MM.1S (cell line): Measurements from ENCODE around the gene C22orf42.

ENCODE experiments used
- DNase-seq: peaks from one replicate; pipeline ENCODE4 v3.0.0-alpha.2; 2015
- H2AFZ ChIP-seq: fragments of 300-600 bp; sonication (generic); 2 replicates; pipeline ENCODE4 v1.6.0; 2016; ENCODE audit warnings: antibody characterized with exemption, low read length
- H3F3A ChIP-seq: fragments of 300-600 bp; sonication (generic); 2 replicates; pipeline ENCODE4 v1.6.1; 2016; ENCODE audit warnings: mild to moderate bottlenecking, antibody characterized with exemption, low read length, moderate library complexity, mixed read lengths; ENCODE audit not compliant: insufficient read depth
- H3K27ac ChIP-seq: fragments of 300-600 bp; sonication (generic); 2 replicates; pipeline ENCODE4 v1.5.1; 2016; ENCODE audit warnings: mild to moderate bottlenecking, low read length
- H3K27me3 ChIP-seq: fragments of 300-600 bp; sonication (generic); replicated peaks from 2 replicates; pipeline ENCODE4 v1.6.0; 2016; ENCODE audit warnings: low read length; ENCODE audit not compliant: insufficient read depth
- H3K36me3 ChIP-seq: fragments of 300-600 bp; sonication (generic); replicated peaks from 2 replicates; pipeline ENCODE4 v1.6.1; 2016; ENCODE audit warnings: mild to moderate bottlenecking, low read length, mixed read lengths; ENCODE audit not compliant: insufficient read depth
- H3K4me1 ChIP-seq: fragments of 300-600 bp; sonication (generic); 2 replicates; pipeline ENCODE4 v1.6.1; 2016; ENCODE audit warnings: low read length, mixed read lengths
- H3K4me2 ChIP-seq: fragments of 300-600 bp; sonication (generic); 2 replicates; pipeline ENCODE4 v1.6.0; 2016; ENCODE audit warnings: low read depth, low read length
- H3K4me3 ChIP-seq: fragments of 300-600 bp; sonication (generic); 2 replicates; pipeline ENCODE4 v1.5.1; 2016; ENCODE audit warnings: low read length, mixed read lengths
- H3K79me2 ChIP-seq: fragments of 300-600 bp; sonication (generic); 2 replicates; pipeline ENCODE4 v1.6.1; 2016; ENCODE audit warnings: mixed run types, low read length, mixed read lengths
- H3K9ac ChIP-seq: fragments of 300-600 bp; sonication (generic); 2 replicates; pipeline ENCODE4 v1.6.1; 2016; ENCODE audit warnings: low read length, mixed read lengths
- H3K9me2 ChIP-seq: fragments of 300-600 bp; sonication (generic); replicated peaks from 2 replicates; pipeline ENCODE4 v1.6.1; 2016; ENCODE audit warnings: mild to moderate bottlenecking, low read length, mixed read lengths; ENCODE audit not compliant: insufficient read depth
- H3K9me3 ChIP-seq: fragments of 300-600 bp; sonication (generic); replicated peaks from 2 replicates; pipeline ENCODE4 v1.6.1; 2016; ENCODE audit warnings: mild to moderate bottlenecking, low read length, mixed read lengths; ENCODE audit not compliant: insufficient read depth
- H4K20me1 ChIP-seq: fragments of 300-600 bp; sonication (generic); 2 replicates; pipeline ENCODE4 v1.6.1; 2016; ENCODE audit warnings: mild to moderate bottlenecking, low read length, moderate library complexity, mixed read lengths; ENCODE audit not compliant: insufficient read depth
- EZH2 ChIP-seq: fragments of 300-600 bp; sonication (generic); optimal IDR thresholded peaks from 2 replicates; pipeline ENCODE3; 2017; ENCODE audit warnings: low read depth, mild to moderate bottlenecking, antibody characterized with exemption, low read length, mixed read lengths
- EZH2phosphoT487 ChIP-seq: fragments of 300-600 bp; sonication (generic); IDR thresholded peaks from 2 replicates; pipeline ENCODE4 v1.6.1; 2018; ENCODE audit warnings: antibody characterized with exemption, low read length
- TF ChIP-seq, protein P1 (sequence below): fragments of 300-600 bp; sonication (generic); IDR thresholded peaks from 2 replicates; pipeline ENCODE4 v1.5.1; 2016; ENCODE audit warnings: antibody characterized with exemption, low read length, mixed read lengths

The C22orf42 gene

DNA sequence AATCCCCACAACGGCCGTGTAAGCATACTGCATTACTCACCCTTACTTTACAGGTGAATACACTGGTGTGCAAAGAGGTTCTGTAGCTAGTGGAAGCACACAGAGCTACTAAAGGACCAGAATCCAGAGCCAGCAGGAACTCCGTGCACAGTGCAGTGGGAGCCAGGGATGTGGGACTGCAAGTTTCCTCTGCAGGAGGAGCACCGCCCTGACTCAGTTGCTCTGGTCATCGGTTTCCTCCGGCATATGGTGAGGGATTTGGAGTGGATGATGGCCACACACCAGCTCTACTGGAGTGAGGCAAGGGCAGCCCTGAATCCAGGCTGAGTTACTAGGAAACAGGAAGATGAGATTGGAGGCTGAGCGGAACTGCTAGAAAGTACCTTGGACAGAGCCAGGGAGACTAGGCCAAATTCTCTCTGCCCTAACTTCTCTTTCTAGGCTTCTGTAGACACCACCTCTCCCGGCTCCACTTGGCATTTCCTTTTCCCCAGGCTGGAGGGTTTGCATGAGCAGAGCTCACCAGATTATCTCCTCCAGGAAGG is 18.2 kb upstream of the C22orf42 start:
- Histone ChIP-seq H4K20me1 (no peaks in the 10 kb centered on the region), H3K4me2 (no peak overlapping the region), H3K79me2 (no peaks in the 10 kb centered on the region), H3K27me3 (peaks cover 29% of the 10 kb centered on the region), H3K4me1 (no peaks in the 10 kb centered on the region), H3K9me3 (no peaks in the 10 kb centered on the region), H3K9me2 (no peaks in the 10 kb centered on the region), H2AFZ (no peak overlapping the region), H3K36me3 (no peaks in the 10 kb centered on the region), H3K4me3 (no peak overlapping the region), H3K9ac (no peak overlapping the region), H3K27ac (no peak overlapping the region), H3F3A (no peaks in the 10 kb centered on the region)
- DNase-seq, result no peak
- TF ChIP-seq, protein P1, sequence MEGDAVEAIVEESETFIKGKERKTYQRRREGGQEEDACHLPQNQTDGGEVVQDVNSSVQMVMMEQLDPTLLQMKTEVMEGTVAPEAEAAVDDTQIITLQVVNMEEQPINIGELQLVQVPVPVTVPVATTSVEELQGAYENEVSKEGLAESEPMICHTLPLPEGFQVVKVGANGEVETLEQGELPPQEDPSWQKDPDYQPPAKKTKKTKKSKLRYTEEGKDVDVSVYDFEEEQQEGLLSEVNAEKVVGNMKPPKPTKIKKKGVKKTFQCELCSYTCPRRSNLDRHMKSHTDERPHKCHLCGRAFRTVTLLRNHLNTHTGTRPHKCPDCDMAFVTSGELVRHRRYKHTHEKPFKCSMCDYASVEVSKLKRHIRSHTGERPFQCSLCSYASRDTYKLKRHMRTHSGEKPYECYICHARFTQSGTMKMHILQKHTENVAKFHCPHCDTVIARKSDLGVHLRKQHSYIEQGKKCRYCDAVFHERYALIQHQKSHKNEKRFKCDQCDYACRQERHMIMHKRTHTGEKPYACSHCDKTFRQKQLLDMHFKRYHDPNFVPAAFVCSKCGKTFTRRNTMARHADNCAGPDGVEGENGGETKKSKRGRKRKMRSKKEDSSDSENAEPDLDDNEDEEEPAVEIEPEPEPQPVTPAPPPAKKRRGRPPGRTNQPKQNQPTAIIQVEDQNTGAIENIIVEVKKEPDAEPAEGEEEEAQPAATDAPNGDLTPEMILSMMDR, result no peak
- no peak for TF ChIP-seq EZH2phosphoT487
- TF ChIP-seq EZH2, result no peak

GRCh38 chr22:32175683-32176644 is 16.9 kb upstream of the C22orf42 start:
- Histone ChIP-seq H4K20me1 (no peaks in the 10 kb centered on the region), H3K36me3 (no peaks in the 10 kb centered on the region), H3K4me3 (no peak overlapping the region), H3K79me2 (no peaks in the 10 kb centered on the region), H3F3A (no peaks in the 10 kb centered on the region), H3K4me1 (no peaks in the 10 kb centered on the region), H3K9ac (no peak overlapping the region), H2AFZ (no peak overlapping the region), H3K9me2 (no peaks in the 10 kb centered on the region), H3K27me3 (peaks cover 29% of the 10 kb centered on the region), H3K9me3 (no peaks in the 10 kb centered on the region), H3K4me2 (no peak overlapping the region), H3K27ac (no peak overlapping the region)
- TF ChIP-seq EZH2 (no peak), EZH2phosphoT487 (no peak)
- TF ChIP-seq, protein P1, result no peak
- DNase-seq, result no peak

GRCh38 chr22:32175115-32175514 is 16.0 kb upstream of the C22orf42 start:
- no peaks in the 10 kb centered on the region for H3K9me3 ChIP-seq
- H3K9me2 ChIP-seq, result no peaks in the 10 kb centered on the region
- H3K27ac ChIP-seq, result no peak overlapping the region
- H3K9ac ChIP-seq, result no peak overlapping the region
- H3K27me3 ChIP-seq, result peaks cover 29% of the 10 kb centered on the region
- no peaks in the 10 kb centered on the region for H3K36me3 ChIP-seq
- H3K4me3 ChIP-seq, result no peak overlapping the region
- H3K4me2 ChIP-seq, result no peak overlapping the region
- DNase-seq, result no peak
- H3K79me2 ChIP-seq, result no peaks in the 10 kb centered on the region
- H3F3A ChIP-seq, result no peaks in the 10 kb centered on the region
- no peaks in the 10 kb centered on the region for H4K20me1 ChIP-seq
- no peak for TF ChIP-seq EZH2phosphoT487
- no peak for TF ChIP-seq EZH2
- TF ChIP-seq, protein P1, result no peak
- no peak overlapping the region for H2AFZ ChIP-seq
- no peaks in the 10 kb centered on the region for H3K4me1 ChIP-seq
